Stimulated activated CD4-positive, alpha-beta T cell treated with anti-CD3 and anti-CD28 coated beads, TNF-alpha, amount 100 ng/mL, for 24 hours (primary cell): ENCODE results near the gene VWF.
"Not testable (repeated sequence)": the region's sequence is repeated elsewhere in the genome, so short reads cannot be mapped to it uniquely, and the experiment has no call there.

Experiments
- DNase-seq, 3 experiments: peaks; one replicate each; pipeline ENCODE4 v3.0.0-alpha.2; 2020; ENCODE audit warnings: low read depth in 3 of 3

The VWF gene

DNA sequence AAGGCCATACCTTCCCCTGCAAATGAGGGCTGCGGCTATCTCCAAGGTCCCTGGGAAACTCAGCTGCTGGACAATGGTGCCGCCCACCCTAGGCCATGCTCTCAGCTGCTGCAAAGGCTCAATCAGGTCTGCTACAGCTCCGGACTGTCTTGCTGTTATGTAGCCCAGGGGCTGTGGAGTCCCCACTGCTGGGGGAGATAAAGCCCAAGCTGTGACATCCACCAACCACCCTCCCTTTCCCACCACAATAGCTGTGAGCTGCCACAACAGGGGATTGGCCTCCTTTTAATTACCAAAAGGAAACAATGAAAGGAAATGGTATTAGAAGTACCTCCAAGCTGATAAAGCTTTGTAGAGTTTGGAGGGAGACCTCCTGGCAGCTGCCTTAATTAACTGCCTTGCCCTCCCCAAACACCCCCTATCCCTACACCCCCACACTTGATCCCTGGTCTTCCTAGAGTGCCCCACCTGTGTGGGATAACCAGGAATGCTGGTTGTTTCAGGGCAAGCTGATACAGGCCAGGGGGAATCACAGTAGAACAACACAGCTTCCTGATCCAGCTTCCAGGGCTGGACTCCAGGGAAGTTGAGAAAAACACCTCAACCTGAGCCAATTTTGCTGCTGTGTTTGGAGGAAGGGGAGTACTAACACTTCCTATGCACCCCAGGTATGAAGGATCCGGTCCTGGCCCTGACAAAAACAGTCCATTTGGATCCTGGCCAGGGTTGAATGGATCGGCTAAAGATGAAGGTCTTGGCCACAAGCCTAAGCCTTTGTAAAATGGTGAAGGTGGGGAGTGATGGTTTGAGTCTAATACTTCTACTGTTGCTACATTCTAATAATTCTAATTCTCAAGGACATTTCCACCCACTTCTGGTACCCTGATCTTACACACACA lies at the start of gene VWF:
Gene VWF (minus strand): TSS at position 260 of the 899 bp plus-strand sequence. CDS start 1,474 bp downstream, outside the sequence.
- DNase-seq, result no peak

DNA sequence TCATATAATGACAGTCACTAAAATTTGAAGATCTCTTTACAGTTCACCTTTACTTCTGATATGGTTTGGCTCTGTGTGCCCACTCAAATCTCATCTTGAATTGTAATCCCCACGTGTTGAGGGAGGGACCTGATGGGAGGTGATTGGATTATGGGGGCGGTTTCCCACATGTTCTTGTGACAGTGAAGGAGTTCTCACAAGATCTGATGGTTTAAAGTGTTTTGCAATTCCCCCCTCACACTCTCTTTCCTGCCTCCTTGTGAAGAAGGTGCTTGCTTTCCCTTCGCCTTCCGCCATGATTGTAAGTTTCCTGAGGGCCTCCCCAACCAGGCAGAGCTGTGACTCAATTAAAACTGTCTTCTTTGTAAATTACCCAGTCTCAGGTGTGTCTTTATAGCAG lies 48.4 kb upstream of the VWF start:
- DNase-seq, result no peak

DNA sequence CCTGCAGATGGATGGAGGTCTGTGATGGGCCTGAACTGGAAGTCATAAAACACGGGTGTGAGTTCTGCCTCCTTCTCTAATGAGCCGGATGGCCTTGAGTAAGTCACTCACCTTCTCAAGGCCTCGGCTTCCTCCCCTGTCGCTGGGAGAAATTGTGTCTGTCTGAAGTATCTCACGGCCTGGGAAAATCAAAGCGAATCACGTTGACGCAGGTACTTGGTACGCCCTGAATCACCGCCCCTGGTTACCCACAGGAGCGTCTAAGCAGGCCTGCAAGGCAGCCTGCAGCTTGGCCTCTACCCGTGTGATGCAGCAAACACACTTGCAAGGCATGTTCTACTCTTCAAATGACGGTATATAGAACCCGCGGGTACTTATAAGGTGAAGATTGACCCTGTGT lies 47.6 kb upstream of the VWF start:
- DNase-seq, result no peak

DNA sequence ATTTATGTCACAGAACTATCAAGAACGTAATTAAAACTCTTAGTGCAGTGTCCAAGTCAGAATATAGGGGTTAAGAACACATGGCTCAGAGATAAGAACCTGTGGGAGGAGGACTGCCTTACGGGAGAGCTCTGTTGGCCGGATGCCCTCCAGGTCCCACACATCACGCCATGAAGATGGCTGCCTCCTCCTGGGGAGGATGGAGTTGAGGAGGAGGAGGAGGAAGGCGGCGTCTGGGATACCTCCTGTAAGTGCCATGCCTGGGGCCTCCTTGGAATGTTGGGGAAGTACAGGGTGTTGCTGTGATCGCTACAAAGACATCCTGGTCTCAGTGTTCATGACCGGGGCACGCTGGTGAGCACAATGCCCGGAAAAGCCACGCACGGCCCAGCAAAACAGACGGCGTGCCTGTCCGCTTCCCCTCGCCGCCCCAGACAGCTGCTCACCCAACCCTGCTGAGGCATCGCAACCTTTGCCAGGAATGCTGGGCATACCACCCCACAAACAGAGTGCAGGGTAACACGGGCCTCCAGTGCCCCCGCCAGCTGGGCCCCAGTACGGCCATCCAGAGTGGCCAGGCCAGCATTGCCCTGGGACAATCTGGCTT lies 47.0 kb upstream of the VWF start:
- no peak for DNase-seq

DNA sequence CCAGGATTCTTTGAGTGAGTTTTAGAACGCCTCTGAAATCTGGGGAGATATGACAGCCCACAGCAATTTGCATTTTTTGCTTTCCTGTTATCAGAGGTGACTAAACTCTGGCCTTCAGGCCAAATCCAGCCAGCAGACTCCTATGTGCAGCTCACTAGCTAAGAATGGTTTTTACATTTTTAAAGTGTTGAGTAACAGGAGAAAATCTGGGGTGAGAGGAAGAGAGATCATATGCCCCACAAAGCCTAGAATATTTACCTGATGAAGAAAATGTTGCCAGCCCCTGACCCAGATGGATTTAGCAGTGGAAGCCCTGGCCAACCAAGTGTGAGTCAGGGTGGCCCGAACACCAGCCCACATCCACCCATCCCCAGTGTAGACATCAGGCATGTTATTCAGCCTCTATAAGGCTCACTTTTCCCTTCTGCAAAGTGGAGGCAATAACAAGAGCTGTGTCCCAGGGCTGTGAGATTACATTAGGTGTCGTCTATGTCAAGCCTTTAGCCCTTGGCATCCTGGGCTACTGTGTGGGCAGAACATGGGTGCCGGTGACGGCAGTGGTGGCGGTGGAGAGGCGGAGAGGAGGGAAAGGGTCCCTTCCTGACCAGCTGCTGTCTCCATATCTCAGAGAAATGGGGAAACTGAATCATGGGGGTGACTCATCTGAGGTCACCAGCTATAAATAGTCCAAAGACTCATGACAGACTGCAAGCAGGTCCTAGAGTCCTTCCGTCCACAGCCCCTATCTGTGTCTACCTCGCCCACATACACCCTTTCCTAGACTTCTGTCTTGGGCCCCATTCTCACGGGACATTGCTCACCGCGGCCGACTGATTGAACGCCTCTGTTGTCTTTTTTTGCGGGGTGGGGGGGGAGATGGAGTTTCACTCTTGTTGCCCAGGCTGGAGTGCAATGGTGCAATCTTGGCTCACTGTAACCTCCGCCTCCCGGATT lies 43.1 kb upstream of the VWF start:
- peak; percentile 46 to 70 (median 51) for DNase-seq

DNA sequence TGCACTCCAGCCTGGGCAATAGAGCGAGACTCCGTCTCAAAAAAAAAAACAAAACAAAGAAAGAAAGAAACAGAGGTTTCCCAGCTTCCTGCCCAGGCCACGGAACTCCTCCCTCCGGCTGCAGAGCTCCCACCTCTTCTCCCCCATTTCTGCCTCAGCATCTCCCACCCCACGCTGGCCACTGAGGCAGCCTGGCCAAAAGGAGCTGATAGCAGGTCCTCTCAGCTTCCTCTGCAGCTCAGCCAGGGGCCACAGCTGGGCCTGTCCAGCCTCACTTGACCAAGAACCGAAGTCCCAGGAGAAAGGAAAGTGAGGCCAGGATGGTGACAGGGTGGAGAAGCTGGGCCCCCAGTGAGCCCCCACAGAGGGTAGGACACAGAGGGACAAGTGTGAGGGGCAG lies 42.3 kb upstream of the VWF start:
- DNase-seq, result no peak

DNA sequence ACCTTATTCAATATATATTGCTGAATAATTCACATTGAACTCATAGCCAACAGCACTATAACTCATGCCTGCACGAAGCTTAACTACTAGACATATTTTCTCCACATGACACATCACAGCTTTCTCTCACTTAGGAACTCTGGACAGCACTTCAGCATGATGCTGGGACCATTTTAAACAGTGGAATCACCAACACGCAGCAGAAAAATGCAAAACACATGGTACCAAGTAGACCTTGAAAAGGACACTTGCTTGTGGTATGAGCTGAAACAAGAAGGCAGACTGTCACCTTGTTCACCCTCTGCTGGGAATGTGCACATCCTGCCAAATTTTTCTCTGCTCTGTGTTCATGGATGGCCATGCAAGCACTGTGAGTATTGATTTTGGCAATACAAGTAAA lies 40.9 kb upstream of the VWF start:
- no peak for DNase-seq

DNA sequence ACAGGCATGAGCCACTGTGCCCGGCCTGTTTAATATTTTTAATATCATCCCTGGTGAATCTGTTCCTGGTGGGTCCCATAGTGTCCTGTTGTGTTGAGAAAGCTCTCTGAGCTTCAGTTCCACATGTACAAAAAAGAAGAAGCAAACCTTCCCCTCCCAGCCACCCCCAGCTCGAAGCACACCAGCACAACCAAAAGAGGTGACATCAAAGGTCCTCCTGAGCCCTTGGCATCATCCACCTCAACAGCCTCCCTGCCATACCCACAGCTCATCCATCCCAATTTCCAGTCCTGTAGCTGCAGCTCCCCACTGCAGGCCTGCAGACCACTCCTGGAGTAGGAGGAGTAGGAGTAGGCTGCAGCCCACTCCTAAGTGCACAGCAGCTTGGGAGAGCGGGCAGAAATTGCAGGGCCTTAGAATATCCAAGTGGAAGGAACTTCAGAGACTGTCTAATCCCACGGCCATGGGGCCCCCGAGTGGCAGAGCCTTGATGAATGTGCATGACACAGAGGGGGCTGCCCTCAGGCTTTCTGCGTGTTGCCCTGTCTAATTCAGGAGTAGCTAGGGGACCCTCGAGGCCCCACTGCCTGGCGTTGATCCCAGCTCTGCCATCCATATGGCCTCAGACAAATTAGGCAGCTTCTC lies 39.1 kb upstream of the VWF start:
- DNase-seq, result no peak

DNA sequence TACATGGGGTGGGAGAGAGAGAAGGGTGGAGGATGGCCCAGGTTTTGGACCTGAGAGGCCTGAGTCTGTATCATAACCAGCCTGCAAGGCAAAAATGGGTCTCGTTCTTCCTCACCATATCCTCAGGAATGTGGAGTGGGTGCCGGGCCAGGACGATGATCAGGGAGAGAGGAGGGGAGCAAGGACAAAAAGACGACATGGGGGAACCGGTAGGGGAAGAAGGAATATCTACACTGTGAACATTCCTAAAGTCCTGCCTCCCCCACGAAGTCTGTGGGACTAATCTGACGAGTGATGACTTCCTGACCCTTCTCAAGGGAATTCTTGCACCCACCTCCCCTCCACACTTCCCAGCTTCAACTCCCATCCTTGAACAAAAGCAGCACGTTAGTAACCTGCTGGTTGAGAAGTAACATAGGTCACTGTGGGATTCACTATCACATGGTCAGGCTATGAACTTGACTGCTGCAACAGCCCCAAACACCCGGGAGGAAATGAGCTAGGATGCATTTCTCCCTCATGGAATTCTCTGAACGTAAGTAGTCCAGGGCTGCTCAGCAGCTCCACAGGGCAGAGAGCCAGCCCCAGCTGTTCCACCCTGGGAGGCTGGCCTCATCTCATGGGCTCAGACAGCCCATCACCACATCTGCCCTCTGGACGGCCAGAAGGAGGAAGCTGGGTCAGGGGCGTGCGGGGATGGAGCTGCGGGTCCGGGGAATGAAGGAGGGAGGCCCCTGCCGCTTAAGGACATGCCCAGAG lies 36.8 kb upstream of the VWF start:
- no peak for DNase-seq

DNA sequence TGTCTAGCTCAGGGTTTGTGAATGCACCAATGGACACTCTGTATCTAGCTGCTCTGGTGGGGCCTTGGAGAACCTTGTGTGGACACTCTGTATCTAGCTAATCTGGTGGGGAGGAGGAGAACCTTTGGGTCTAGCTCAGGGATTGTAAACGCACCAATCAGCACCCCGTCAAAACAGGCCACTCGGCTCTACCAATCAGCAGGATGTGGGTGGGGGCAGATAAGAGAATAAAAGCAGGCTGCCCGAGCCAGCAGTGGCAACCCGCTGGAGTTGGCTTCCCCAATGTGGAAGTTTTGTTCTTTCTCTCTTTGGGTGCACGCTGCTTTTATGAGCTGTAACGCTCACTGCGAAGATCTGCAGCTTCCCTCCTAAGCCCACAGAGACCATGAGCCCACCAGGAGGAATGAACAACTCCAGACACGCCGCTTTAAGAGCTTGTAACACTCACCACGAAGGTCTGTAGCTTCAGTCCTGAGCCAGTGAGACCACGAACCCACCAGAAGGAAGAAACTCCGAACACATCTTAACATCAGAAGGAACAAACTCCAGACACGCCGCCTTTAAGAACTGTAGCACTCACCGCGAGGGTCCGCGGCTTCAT lies 35.7 kb upstream of the VWF start:
- not testable (repeated sequence) for DNase-seq

DNA sequence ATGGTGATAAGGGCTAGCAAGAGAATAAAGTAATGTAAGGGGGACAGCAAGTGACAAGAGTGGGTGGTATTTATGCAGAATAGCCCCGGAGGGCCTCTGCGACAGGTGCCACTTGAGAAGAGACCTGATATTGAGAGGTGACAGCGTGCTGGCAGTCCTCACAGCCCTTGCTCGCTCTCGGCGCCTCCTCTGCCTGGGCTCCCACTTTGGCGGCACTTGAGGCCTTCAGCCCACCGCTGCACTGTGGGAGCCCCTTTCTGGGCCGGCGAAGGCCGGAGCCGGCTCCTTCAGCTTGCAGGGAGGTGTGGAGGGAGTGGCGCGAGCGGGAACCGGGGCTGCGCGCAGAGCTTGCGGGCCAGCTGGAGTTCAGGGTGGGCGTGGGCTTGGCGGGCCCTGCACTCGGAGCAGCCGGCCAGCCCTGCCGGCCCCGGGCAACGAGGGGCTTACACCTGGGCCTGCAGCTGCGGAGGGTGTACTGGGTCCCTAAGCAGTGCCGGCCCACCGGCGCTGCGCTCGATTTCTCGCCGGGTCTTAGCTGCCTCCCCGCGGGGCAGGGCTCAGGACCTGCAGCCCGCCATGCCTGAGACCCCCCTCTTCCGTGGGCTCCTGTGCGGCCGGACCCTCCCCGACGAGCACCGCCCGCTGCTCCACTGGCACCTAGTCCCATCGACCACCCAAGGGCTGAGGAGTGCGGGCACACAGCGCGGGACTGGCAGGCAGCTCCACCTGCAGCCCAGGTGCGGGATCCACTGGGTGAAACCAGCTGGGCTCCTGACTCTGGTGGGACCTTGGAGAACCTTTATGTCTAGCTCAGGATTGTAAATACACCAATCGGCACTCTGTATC lies 34.9 kb upstream of the VWF start:
- DNase-seq, result not testable (repeated sequence)

DNA sequence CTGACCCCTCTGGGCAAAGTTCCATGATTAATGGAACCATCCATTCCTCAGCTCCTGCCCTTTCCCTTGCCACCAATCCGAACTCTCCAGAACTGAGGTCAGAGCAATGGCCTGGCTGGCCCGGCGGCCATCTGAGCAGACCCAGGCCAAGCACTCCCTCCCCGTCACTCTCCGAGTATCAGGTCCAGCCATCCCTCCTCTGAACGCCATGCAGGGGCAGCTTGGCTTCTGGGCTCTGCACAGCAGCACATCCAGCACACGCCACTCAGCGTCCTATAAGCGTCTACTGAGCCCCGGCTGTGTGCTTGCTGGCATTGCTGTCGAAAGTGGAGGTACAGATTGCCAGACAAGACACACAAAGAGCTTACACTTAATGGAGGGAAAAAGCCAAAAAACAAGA lies 34.3 kb upstream of the VWF start:
- DNase-seq, result no peak

DNA sequence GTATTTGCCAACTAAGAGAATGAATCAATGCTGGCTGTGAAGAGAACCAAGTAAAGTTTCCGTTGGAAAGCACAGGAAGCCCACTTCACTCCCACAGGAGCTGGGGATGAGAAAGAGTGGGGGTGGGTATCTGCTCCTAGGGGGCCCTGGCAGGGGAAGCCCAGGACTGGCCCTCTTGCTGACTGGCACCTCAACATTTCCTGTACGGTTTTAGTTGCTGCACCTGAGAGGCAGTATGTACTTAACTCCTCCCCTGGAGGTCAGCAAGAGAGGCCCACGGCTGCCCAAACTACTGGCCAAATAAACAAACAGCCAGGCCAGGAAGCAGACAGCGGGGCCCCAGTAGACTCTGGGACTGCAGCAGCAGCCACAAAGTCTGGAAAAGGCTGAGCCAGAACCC lies 33.8 kb upstream of the VWF start:
- DNase-seq, result no peak

DNA sequence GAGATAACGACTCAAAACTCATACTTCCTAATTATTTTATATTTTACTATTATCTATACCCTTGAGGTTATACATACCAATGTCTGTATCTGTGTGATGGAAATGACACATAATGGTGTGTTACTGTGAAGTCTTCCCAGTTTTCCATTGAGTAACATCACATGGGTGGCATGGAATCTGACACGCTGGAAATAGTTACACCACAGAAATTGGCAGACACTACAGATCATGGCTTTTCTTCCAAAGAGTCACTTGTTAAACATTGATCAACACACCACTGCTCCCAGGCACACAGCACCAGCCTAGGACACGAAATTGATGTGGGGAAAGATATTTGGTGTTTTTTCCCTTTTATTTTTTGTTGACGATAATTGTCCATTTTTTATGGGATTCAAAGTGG lies 33.0 kb upstream of the VWF start:
- no peak for DNase-seq

DNA sequence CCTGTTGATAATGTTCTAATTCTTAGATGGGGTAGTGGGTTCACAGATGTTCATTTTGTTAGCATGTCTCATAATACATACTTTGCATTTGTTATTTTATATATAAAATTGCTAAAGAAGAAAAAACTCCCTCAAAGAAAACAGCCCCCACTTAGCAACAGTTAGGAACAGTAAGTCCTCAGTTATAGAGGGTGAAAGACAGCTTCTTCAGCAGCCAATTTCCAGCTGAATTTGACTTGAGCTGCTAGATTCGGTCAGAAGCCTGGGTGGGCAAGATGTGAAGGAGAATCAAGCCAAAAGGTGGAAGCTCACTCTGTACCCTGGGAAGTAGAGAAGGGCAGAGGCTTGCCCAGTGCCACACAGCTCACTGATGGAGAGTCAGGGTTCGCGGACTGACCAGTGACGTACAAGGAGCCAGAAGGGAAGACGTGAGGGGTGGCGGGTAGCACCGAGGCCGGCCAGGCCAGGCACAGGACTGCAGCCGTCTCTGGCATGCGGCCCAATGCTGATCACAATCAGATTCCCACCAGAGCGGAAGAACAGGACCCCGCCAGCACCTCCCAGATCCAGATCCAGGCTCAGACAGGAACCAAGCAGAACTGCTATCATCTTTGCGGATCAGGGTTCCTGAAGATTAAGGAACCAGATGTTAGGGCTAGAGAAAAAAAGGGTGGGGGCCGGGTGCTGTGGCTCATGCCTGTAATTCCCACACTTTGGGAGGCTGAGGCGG lies 30.4 kb upstream of the VWF start:
- DNase-seq, result no peak

DNA sequence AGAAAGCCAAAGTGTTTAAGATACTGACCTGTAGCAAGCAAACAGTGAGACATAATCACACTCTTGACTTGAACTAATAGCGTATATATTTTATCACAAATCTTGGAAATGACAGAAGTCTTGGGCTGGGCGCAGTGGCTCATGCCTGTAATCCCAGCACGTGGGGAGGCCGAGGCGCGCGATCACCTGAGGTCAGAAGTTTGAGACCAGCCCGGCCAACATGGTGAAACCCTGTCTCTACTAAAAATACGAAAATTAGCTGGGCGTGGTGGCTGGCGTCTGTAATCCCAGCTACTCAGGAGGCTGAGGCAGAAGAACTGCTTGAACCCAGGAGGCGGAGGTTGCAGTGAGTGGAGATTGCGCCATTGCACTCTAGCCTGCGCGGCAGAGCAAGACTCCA lies 24.3 kb upstream of the VWF start:
- DNase-seq, result not testable (repeated sequence)

DNA sequence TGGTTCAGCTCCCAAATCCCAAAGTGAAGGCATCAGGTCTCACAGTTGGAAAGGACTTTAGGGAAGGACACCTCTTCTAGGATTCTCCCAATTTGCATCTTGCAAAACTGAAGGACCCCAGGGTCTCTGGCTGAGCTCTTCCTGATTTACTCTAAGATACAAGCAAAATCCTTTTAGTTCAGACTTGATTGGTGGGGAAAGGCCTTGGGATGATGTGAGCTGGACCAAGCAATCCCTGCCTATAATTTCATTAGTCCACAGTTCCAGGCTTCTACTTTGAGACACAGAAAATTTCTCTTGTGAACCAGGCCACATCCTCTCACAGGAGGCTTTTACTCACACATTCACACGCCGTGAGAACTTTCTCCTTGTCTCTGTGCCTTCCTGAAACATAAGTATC lies 23.6 kb upstream of the VWF start:
- DNase-seq, result no peak

DNA sequence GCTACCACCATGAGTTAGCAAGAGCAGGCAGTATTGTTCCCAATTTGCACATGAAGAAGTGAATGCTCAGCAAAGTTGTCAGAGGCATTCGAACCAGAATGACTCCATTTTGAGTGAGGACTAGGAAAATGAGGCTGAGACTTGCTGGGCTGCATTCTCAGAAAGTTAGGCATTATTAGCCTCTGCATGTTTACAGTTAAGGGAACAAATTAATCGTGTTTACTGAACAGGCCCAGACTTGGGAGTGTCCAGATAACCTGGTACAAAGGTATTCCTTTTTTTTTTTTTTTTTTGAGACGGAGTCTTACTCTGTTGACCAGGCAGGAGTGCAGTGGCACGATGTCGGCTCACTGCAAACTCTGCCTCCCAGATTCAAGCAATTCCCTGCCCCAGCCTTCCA lies 22.5 kb upstream of the VWF start:
- no peak for DNase-seq

DNA sequence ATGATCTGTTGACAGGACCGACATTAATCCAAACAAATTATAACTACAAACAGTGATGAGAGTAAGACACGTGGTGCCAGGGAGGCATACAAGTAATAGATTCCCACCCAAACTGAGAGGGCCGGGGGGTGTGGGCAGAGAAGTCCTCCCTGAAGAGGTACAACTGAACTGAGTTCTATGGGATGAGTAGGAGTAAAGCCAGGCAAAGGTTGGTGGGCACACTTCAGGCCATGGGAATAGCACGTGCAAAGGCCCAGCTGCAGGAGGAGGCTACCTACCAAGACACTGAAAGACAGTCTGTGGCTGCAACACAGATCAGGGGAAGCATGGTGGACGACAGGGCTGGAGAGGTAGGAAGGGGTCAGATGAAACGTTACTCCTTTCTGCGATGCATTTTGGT lies 22.0 kb upstream of the VWF start:
- DNase-seq, result no peak
